Epithelial cell of esophagus (primary cell): ENCODE results near the gene EEFSEC.

Experiments used
- DNase-seq: peaks from one replicate; pipeline ENCODE4 v3.0.0; 2010; ENCODE audit warnings: low read depth
- H3K4me3 ChIP-seq: 2 replicates; pipeline ENCODE4 v1.5.1; 2011; ENCODE audit warnings: mild to moderate bottlenecking, low read length, control low read depth
- TF ChIP-seq, protein P1 (sequence below): IDR thresholded peaks from 2 replicates; pipeline ENCODE4 v1.5.1; 2011; ENCODE audit warnings: low read depth, mild to moderate bottlenecking, low read length, control low read depth, inconsistent platforms; ENCODE audit not compliant: insufficient read depth; ENCODE audit errors: missing control alignments

Gene EEFSEC

DNA sequence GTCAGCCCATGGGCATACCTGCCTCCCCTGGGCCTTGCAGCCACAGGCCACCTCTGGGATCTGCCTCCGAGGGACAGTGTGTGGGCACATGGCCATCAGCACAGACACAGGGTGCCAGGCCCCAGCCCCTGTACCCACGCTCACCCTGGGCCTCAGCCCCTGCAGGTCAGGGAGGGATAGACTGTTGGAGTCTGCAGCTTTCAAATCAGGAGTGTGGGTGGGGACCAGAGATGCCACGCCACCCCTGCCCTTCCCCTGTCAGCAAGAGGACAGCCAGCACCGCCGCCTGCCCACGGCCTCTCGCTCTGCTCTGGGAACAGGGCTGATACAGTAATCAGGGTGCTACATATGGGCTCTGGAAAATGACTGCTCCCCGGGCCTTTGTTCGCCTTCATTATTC, 240.8 kb downstream of the EEFSEC start:
- H3K4me3 ChIP-seq: no peak overlapping the region
- TF ChIP-seq, protein P1, sequence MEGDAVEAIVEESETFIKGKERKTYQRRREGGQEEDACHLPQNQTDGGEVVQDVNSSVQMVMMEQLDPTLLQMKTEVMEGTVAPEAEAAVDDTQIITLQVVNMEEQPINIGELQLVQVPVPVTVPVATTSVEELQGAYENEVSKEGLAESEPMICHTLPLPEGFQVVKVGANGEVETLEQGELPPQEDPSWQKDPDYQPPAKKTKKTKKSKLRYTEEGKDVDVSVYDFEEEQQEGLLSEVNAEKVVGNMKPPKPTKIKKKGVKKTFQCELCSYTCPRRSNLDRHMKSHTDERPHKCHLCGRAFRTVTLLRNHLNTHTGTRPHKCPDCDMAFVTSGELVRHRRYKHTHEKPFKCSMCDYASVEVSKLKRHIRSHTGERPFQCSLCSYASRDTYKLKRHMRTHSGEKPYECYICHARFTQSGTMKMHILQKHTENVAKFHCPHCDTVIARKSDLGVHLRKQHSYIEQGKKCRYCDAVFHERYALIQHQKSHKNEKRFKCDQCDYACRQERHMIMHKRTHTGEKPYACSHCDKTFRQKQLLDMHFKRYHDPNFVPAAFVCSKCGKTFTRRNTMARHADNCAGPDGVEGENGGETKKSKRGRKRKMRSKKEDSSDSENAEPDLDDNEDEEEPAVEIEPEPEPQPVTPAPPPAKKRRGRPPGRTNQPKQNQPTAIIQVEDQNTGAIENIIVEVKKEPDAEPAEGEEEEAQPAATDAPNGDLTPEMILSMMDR: no peak
- DNase-seq: no peak

DNA sequence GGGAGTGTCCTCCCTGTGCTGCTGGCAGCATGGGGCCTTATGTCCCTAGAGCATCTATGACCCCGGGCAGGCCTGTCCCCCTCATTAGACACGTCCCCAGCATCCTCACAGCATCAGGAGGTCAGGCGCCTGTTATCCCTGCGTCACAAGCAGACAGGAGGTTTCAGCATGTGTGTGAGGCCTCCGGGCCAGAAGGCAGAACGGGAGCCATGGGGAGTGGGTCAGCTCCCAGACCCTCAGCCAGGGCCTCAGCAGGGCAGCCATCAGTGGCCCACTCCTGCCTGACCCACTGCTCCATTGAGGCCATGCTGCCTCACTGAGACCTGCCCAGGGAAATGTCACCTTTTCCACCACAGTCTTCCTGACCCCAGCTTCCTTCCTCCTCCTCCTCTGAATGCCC, 241.8 kb downstream of the EEFSEC start:
- H3K4me3 ChIP-seq: no peak overlapping the region
- TF ChIP-seq, protein P1: no peak
- DNase-seq: no peak

GRCh38 chr3:128395500-128396162, 242.3 kb downstream of the EEFSEC start:
- DNase-seq: no peak
- TF ChIP-seq, protein P1: no peak
- H3K4me3 ChIP-seq: no peak overlapping the region

- H3K4me3 ChIP-seq: no peak overlapping the region
- TF ChIP-seq, protein P1: no peak
- no peak for DNase-seq
Measured at GRCh38 chr3:128397484-128397883, 244.2 kb downstream of the EEFSEC start.

DNA sequence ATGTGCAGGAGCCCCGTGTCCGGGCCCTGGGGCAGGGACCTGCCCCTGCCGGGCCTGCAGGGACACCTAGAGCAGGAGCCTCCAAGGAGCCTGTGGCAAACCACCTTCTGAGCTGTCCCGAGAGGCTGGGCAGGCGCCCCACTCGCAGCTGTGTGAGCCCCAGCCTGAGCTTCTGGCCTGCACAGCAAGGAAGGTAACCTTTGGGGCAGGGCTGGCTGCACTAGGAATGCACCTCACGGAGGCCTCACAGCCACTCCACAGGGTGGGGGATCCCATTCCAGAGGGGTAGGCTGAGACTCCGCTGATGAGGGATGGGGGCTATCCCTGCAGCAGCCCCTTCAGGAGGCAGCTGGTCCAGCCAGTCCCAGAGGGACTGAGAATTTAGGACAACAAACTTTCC, 245.3 kb downstream of the EEFSEC start:
- TF ChIP-seq, protein P1: no peak
- no peak overlapping the region for H3K4me3 ChIP-seq
- no peak for DNase-seq

GRCh38 chr3:128399221-128399915, 246.1 kb downstream of the EEFSEC start:
- TF ChIP-seq, protein P1: no peak
- no peak for DNase-seq
- H3K4me3 ChIP-seq: no peak overlapping the region
